Activated CD8-positive, alpha-beta memory T cell treated with anti-CD3 and anti-CD28 coated beads, Interleukin-2, amount 10 ng/mL, durations not matched to agents 7 days and 5 days (primary cell): ENCODE measurements around the gene FOXG1. TPM values are rescaled to one million over a fixed set of nuclear protein-coding genes. Genes with fewer than 3 reads are reported as not detected.

Source experiments
- ATAC-seq: fragments of 150-1000 bp; cut with Tn5 transposase; one replicate; pipeline ENCODE4 v1.10.0; 2021; ENCODE audit warnings: moderate library complexity
- CTCF ChIA-PET: fragments of 350-600 bp; sonication (Branson Sonifier 250); formaldehyde crosslinking; loops from one replicate; lab custom pipeline; 2021; ENCODE audit warnings: antibody characterized with exemption; lab: Charles Lee
- DNase-seq: peaks from one replicate; pipeline ENCODE4 v3.0.0-alpha.2; 2020
- H3K27ac Mint-ChIP-seq: one replicate; pipeline ENCODE4 v1.8.0; 2021; ENCODE audit warnings: mild to moderate bottlenecking, mixed read lengths
- H3K27me3 Mint-ChIP-seq: one replicate; pipeline ENCODE4 v1.8.0; 2021; ENCODE audit warnings: mixed read lengths
- H3K36me3 Mint-ChIP-seq: one replicate; pipeline ENCODE4 v1.8.0; 2021; ENCODE audit warnings: mild to moderate bottlenecking, mixed read lengths
- H3K4me1 Mint-ChIP-seq: one replicate; pipeline ENCODE4 v1.8.0; 2021; ENCODE audit warnings: mixed read lengths
- H3K4me3 Mint-ChIP-seq: one replicate; pipeline ENCODE4 v1.8.0; 2021; ENCODE audit warnings: mild to moderate bottlenecking, moderate library complexity, mixed read lengths
- H3K9me3 Mint-ChIP-seq: one replicate; pipeline ENCODE4 v1.8.0; 2022; ENCODE audit warnings: low read depth, mixed read lengths
- total RNA-seq, 2 experiments: library from RNA; stranded (reverse); gene quantifications; one replicate each; pipeline ENCODE4 v1.2.3, GENCODE V29; 2021

The FOXG1 gene
- total RNA-seq, 2 experiments from 2014 or later, result not detected

DNA sequence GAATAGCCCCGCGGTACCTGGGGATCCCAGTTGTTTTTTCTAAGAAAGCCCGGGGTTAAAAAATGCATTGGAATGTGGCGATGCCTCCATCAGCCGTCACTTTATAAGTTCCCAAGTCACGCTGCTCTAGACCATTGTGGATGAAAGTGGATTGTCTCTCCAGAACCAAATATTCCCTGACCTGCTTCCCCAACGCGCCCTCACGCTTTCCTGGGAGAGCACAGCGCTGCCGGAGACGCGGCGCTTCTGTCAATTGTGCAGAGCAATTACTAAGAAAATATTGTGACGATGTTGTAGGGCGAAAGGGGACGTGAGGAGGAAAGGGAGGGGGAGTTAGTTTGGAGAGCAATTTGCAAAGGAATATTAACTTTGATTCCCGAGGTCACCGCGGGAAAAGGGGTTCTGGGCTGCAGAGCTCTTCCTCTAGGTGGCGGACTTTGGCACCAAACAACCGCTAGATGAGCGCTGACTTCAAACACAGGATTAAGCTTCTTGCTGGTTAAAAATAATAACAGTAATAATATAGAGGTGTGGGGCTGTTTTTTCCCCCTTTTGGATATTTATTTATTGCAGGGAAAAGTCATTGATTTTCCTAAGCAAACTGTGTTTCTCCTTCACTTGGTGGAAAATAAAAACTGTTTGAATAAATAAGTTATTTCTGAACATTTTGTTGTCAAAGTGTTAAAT is 9.6 kb upstream of the FOXG1 start:
- DNase-seq, result no peak
- Mint-ChIP-seq H3K4me3 (no peak overlapping the region), H3K9me3 (no peaks in the 10 kb centered on the region), H3K27ac (no peak overlapping the region), H3K4me1 (no peaks in the 10 kb centered on the region), H3K36me3 (peaks cover 3% of the 10 kb centered on the region), H3K27me3 (peaks cover 67% of the 10 kb centered on the region)
- no peak for ATAC-seq
- CTCF ChIA-PET, result interaction anchor here (1.1 to 1.8 kb wide), 2 partner anchors 9 to 33 kb away, joined by 3 to 4 read pairs; partner anchors contain the start of gene FOXG1

- ATAC-seq (no peak), DNase-seq (no peak)
- H3K36me3 Mint-ChIP-seq, result peaks cover 3% of the 10 kb centered on the region
- peaks cover 75% of the 10 kb centered on the region for H3K27me3 Mint-ChIP-seq
- H3K9me3 Mint-ChIP-seq, result no peaks in the 10 kb centered on the region
- CTCF ChIA-PET, result interaction anchor here (1.1 to 1.8 kb wide), 2 partner anchors 8 to 32 kb away, joined by 3 to 4 read pairs; partner anchors contain the start of gene FOXG1
- H3K4me1 Mint-ChIP-seq, result no peaks in the 10 kb centered on the region
- H3K27ac Mint-ChIP-seq, result no peak overlapping the region
- H3K4me3 Mint-ChIP-seq, result no peak overlapping the region
Measured at GRCh38 chr14:28757786-28758185, 8.8 kb upstream of the FOXG1 start.

DNA sequence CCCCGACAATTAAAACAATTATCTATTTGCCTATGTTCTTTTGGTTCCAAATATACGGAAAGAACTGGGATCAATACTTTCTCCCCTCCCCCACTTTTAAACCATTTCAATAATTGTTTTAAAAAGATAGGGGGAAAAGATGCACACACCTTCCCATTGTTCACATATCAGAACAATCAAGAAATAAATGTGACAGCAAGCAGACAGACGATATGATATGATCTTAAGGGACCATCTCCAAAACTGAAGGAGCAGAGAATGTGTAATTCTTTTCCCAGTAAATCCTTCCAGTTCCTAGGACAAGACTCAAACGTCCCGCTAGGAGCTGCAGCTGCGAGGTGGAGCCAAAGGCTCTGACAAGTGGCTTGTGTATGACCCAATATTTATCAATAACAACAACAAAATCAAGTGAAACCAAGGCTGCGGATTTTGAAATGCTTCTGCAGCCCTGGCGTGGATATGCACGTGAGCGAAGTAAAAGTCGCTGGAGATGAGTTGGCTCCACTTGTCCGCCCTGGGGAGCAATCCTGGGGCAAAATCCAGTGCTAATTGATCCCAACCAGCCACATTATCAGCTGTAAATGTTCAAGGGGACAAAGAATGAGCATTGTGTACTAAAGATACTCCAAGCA is 8.2 kb upstream of the FOXG1 start:
- H3K9me3 Mint-ChIP-seq, result no peaks in the 10 kb centered on the region
- no peak overlapping the region for H3K27ac Mint-ChIP-seq
- peaks cover 3% of the 10 kb centered on the region for H3K36me3 Mint-ChIP-seq
- DNase-seq (no peak), ATAC-seq (no peak)
- H3K27me3 Mint-ChIP-seq, result peaks cover 75% of the 10 kb centered on the region
- H3K4me3 Mint-ChIP-seq, result no peak overlapping the region
- H3K4me1 Mint-ChIP-seq, result no peaks in the 10 kb centered on the region
- CTCF ChIA-PET, result interaction anchor here (1.1 kb wide), 1 partner anchor 32 kb away, joined by 3 read pairs; no protein-coding TSS in a partner anchor

- DNase-seq (no peak), ATAC-seq (no peak)
- H3K27me3 Mint-ChIP-seq, result peaks cover 81% of the 10 kb centered on the region
- CTCF ChIA-PET, result no interaction called here
- no peak overlapping the region for H3K4me3 Mint-ChIP-seq
- H3K9me3 Mint-ChIP-seq, result no peaks in the 10 kb centered on the region
- no peak overlapping the region for H3K27ac Mint-ChIP-seq
- H3K4me1 Mint-ChIP-seq, result no peaks in the 10 kb centered on the region
- peaks cover 3% of the 10 kb centered on the region for H3K36me3 Mint-ChIP-seq
Measured at GRCh38 chr14:28758885-28759652, 7.5 kb upstream of the FOXG1 start.

DNA sequence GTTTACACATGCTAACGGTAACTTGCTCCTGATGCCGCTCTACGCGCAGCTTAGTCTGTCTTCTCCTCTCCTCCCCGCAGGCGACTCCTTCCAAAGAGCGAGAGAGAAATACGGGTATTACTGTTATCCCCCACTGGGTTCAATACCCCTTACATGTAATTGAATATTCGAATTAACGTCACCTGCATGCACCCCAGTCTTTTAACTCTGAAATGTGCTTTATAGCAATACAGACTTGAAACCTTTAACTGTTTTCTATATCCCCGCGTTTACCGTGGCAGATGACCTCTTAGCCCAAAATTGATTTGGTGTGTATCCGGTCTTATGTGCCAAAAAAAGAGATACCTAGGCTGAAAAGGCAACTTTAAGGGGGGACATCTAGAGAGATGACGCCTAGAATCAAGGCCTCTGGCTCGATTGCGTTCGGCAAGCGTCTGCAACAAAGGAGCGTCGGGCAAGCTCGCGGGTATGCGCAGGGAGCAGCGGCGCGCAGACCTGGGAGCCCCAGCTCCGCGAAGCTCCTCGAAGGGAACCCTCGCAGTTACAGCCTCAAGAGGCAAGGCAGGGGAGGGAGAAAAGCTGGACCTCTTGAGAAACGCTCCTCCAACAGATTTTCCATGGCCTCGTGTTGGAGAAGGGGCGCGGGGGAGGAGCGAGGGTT is 6.8 kb upstream of the FOXG1 start:
- no peak for DNase-seq
- H3K4me3 Mint-ChIP-seq, result no peak overlapping the region
- H3K36me3 Mint-ChIP-seq, result peaks cover 3% of the 10 kb centered on the region
- CTCF ChIA-PET, result no interaction called here
- ATAC-seq, result no peak
- peaks cover 78% of the 10 kb centered on the region for H3K27me3 Mint-ChIP-seq
- no peaks in the 10 kb centered on the region for H3K9me3 Mint-ChIP-seq
- no peak overlapping the region for H3K27ac Mint-ChIP-seq
- H3K4me1 Mint-ChIP-seq, result no peaks in the 10 kb centered on the region

DNA sequence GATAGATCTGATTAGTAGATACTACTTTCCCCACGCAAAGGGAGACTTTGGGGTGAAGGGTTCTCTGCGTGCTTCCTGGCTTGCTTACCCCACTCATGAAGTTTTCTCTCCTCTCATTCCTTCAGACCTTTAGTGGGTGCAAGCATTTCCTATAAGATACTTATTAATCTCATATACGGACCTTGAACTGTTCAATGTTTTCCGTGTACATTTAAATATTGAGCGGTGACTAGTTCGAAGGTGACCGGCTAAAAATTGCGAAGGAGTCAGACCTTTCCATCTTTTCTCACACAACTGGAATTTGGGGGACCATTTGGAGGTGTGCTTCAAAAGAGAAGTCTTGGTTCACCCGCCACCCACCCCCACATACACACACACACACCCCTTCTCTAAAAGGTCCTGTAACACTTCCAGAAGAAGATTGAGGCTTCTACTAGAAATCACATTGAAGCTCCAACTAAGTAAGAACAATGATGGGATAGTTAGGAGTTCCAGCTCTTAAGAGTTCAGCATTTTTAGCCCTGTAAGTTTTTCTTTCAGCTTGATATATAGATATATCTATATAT is 6.1 kb upstream of the FOXG1 start:
- Mint-ChIP-seq H3K4me1 (no peaks in the 10 kb centered on the region), H3K4me3 (no peak overlapping the region), H3K9me3 (no peaks in the 10 kb centered on the region), H3K27ac (no peak overlapping the region), H3K36me3 (peaks cover 5% of the 10 kb centered on the region), H3K27me3 (peaks cover 78% of the 10 kb centered on the region)
- ATAC-seq, result no peak
- no peak for DNase-seq
- CTCF ChIA-PET, result no interaction called here

- ATAC-seq (no peak), DNase-seq (no peak)
- Mint-ChIP-seq H3K9me3 (peaks cover 3% of the 10 kb centered on the region), H3K4me1 (peaks cover 3% of the 10 kb centered on the region), H3K4me3 (no peak overlapping the region), H3K27me3 (peaks cover 74% of the 10 kb centered on the region), H3K27ac (no peak overlapping the region), H3K36me3 (peaks cover 9% of the 10 kb centered on the region)
- CTCF ChIA-PET, result no interaction called here
Measured at GRCh38 chr14:28761438-28762291, 4.9 kb upstream of the FOXG1 start.

GRCh38 chr14:28762303-28762954 is 4.2 kb upstream of the FOXG1 start:
- CTCF ChIA-PET, result no interaction called here
- Mint-ChIP-seq H3K36me3 (peaks cover 9% of the 10 kb centered on the region), H3K4me1 (peaks cover 3% of the 10 kb centered on the region), H3K9me3 (peaks cover 3% of the 10 kb centered on the region), H3K27me3 (peaks cover 68% of the 10 kb centered on the region), H3K27ac (no peak overlapping the region), H3K4me3 (no peak overlapping the region)
- DNase-seq, result no peak
- ATAC-seq, result no peak

DNA sequence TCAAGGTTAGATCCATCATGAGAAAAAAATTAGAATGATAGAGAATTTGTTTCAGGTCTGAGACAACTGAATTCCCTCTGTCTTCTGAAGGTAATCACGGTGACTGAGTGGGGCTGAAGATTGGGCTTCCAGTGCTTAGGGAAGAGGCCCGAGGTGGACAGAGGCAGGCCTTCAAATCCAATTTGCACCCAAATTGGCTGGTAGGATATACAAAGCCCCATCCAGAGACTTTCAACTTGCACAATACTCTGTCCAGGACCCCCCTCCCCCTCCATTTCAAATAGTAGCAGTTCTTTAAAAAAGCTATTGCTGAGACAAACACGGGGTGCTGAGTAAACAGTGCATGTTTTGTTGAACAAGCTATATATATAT is 3.6 kb upstream of the FOXG1 start:
- H3K36me3 Mint-ChIP-seq, result peaks cover 13% of the 10 kb centered on the region
- H3K4me3 Mint-ChIP-seq, result no peak overlapping the region
- DNase-seq (no peak), ATAC-seq (no peak)
- CTCF ChIA-PET, result no interaction called here
- peaks cover 3% of the 10 kb centered on the region for H3K9me3 Mint-ChIP-seq
- H3K27me3 Mint-ChIP-seq, result peaks cover 67% of the 10 kb centered on the region
- H3K27ac Mint-ChIP-seq, result no peak overlapping the region
- H3K4me1 Mint-ChIP-seq, result peaks cover 3% of the 10 kb centered on the region

GRCh38 chr14:28763751-28764256 is 2.8 kb upstream of the FOXG1 start:
- DNase-seq (no peak), ATAC-seq (no peak)
- H3K4me3 Mint-ChIP-seq, result no peak overlapping the region
- peaks cover 15% of the 10 kb centered on the region for H3K36me3 Mint-ChIP-seq
- no peak overlapping the region for H3K27ac Mint-ChIP-seq
- peaks cover 3% of the 10 kb centered on the region for H3K4me1 Mint-ChIP-seq
- CTCF ChIA-PET, result no interaction called here
- peaks cover 68% of the 10 kb centered on the region for H3K27me3 Mint-ChIP-seq
- peaks cover 3% of the 10 kb centered on the region for H3K9me3 Mint-ChIP-seq

- ATAC-seq, result no peak
- DNase-seq, result no peak
- H3K9me3 Mint-ChIP-seq, result peaks cover 3% of the 10 kb centered on the region
- peaks cover 66% of the 10 kb centered on the region for H3K27me3 Mint-ChIP-seq
- no peak overlapping the region for H3K27ac Mint-ChIP-seq
- peaks cover 3% of the 10 kb centered on the region for H3K4me1 Mint-ChIP-seq
- H3K4me3 Mint-ChIP-seq, result no peak overlapping the region
- CTCF ChIA-PET, result no interaction called here
- H3K36me3 Mint-ChIP-seq, result peaks cover 14% of the 10 kb centered on the region
Measured at GRCh38 chr14:28764257-28765160, 2.1 kb upstream of the FOXG1 start.
